ENCODE data around the gene LRRC37B.

- TF ChIP-seq EZH2 (IDR thresholded peaks at IDR 0.05; ENCODE audit: insufficient read depth, poor library complexity, severe bottlenecking) (no peak), EZH2phosphoT487 (IDR thresholded peaks at IDR 0.05; ENCODE audit: insufficient read depth, low read depth) (no peak)
Measured at GRCh38 chr17:32099686-32100085, 92.5 kb downstream of the LRRC37B start.
